A673 (cell line): ENCODE results near the gene ADK.

Source experiments
- CTCF ChIP-seq: fragments of 300-800, 200-600 bp; sonication (generic); conservative IDR thresholded peaks from 2 replicates; pipeline ENCODE4 v1.5.1; 2017; ENCODE audit warnings: low read depth, mild to moderate bottlenecking, antibody characterized with exemption, low read length, moderate library complexity, mixed read lengths
- EZH2 ChIP-seq: fragments of 200-600 bp; sonication (generic); IDR thresholded peaks from 2 replicates; pipeline ENCODE4 v1.6.1; 2017; ENCODE audit warnings: borderline replicate concordance, low read depth, mild to moderate bottlenecking, mixed read lengths, antibody characterized with exemption, low read length; ENCODE audit not compliant: poor library complexity, severe bottlenecking

DNA sequence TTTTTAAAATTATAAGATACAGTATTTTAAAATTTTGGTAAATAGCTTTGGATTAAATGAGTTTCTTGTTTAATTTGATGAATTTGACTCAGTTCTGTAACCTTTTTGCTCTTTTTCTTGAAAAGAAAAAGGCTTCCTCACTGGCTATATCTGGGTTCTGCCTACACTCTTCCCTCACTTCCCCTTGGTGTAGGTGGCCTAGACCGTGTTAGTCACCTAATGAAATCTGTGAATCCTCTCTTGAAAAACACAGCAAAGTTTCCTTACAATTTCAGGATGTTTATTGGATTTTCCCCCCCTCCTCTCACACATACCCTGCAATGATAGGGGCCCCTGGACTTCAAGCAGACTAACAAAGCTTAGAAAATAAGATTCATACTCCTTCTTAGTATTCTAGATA lies 231.6 kb downstream of the ADK start:
- no peak for TF ChIP-seq CTCF
- no peak for TF ChIP-seq EZH2
